SIG-M5 treated with dmso at 0.1 percent for 504 hours (cell line): Measurements from ENCODE around the gene TBC1D1.

ENCODE experiments used
- DNase-seq: peaks from one replicate; lab custom pipeline; 2025; ENCODE audit not compliant: unreplicated experiment; lab: John Stamatoyannopoulos, UW

The TBC1D1 gene

DNA sequence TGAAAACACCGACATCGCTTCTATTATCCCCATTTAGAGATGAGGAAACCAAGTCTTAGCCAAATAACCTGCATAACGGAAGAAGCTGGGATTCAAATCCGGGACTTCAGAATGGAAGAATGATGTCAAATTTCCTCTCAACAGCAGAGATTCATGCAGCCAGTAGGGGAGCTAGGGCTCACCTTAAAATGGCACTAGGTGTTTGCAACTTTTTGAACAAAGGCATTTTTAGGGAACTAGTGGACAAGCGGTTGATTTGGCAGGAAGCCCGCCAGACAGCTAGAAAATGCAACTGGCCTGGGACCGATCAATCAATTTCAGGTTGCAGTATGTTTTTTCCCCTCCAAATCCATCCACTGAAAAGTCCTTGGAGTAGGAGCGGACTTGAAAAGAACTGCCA lies 293.5 kb downstream of the TBC1D1 start:
- DNase-seq, result no peak

DNA sequence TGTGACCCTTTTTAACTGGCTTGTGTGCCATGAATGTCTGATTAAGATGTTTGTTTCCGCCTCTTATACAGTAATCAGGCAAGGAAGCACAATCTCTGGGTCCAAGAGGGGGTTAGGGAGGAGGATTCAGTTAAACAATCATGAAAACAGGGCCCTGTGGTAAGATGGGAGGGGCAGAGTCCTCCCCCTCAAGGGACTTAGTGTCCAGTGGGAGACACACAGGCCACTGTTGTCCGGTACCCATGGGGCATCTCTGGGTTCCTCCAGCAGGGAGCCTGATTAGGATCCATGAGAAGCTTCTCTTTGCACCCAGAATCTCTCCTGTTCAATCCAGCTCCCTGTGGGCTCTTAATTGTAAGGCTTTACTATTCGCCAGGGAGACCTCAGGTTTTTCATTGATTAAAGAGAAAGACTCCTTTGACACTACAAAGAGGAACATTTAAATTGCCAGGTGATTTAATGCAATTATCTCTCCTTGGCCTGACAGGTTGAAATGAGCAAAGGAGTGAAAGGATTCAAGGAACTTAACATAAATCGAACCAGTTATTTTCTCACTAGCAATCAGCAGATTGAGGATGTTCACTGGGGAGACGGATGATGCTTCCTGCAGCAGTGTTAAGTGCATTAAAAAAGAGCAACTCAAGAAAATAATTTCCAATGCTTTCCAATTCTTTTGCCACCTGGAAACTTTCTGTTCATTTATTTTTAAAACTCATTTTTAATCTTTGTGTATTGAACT lies 294.7 kb downstream of the TBC1D1 start:
- no peak for DNase-seq

DNA sequence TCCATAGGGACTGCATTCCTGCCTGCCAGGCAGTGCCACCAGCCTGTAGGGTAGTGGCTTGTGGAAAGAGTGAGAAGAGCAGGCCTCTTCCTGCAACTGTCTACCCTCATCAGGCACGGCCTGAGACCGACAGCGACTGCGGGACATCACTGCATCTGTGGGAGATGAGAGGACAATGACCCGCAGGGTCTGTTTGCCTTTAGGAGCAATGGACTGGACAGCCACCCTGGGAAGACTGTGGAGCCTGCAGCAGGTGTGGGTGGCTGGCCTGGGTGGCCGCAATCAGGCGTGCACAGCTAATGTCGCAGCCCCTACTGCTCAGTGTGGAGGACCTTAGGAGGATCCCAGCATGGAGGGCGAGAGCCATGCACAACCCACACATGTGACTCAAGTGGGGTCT lies 297.3 kb downstream of the TBC1D1 start:
- DNase-seq, result no peak

DNA sequence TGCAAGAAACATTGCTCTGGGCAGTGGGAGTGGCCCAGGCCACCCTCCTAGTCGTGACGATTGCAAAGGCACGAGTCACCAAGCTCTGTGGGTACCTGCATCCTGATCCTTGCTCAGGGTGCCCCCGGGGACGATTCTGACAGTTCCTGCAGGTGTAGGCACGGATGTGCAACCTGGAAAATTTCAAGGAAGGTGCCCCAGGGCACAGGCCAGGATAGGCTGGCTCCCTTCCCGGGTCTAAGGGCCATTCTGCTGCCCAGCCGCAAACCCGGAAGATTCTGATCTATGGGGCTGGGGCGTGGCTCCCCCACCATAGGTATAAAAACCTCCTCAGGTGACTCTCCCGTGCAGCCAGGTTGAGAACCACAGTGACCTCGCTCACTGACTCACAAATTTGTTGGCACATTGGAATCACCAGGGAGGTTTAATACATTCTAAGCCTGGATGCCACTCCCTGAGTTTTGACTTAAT lies 297.8 kb downstream of the TBC1D1 start:
- no peak for DNase-seq
